ENCODE results near the gene SPTSSA. TPM values are rescaled to one million over a fixed set of nuclear protein-coding genes. Genes with fewer than 3 reads are reported as not detected.

SPTSSA gene
- total RNA-seq, 1 experiment from 2014 or later = 24.5 TPM

DNA sequence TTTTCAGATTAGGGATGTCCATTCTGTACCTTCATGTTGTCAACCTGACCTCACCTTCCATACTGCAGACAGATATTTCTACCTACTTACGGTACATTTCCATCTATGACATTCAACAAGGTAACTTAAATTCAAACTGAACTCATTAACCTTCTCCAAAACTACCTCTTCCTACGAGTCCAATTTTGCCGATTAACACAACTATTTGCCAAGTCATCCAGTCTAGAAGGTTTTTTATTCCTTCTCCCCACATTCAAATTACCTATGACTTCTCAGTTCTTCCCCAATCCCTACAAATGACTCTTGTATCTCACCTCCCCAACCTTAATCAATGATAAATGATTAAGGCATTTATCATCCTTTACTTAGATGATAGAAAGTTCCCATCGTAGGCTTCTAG lies 23.6 kb downstream of the SPTSSA start:
- H3K27ac Mint-ChIP-seq = peak overlapping the region; percentile 28; the same call in 1 of the 2 replicates
- ChIA-PET POLR2A (no interaction called here), CTCF (interaction anchor here (0.6 to 1.3 kb wide), 6 partner anchors 14 to 106 kb away, joined by 4 to 9 read pairs (median 5); no protein-coding TSS in a partner anchor)
- DNase-seq (ENCODE audit: low spot score) = no peak
- H3K27me3 Mint-ChIP-seq (ENCODE audit: low read depth) = no peaks in the 10 kb centered on the region
- no peaks in the 10 kb centered on the region for H3K9me3 Mint-ChIP-seq
- H3K4me3 Mint-ChIP-seq = no peak overlapping the region
- TF ChIP-seq USF1 (CRISPR knock-in tag; IDR thresholded peaks at IDR 0.05) (no peak), ZNF219 (CRISPR knock-in tag; IDR thresholded peaks at IDR 0.05; ENCODE audit: borderline replicate concordance) (no peak), ZNF425 (CRISPR knock-in tag; conservative IDR thresholded peaks at IDR 0.05) (no peak), ZNF138 (CRISPR knock-in tag; conservative IDR thresholded peaks at IDR 0.05) (no peak), SMAD4 (CRISPR knock-in tag; IDR thresholded peaks at IDR 0.05) (no peak), ZNF512 (CRISPR knock-in tag; IDR thresholded peaks at IDR 0.05; ENCODE audit: borderline replicate concordance) (no peak), CTCF (IDR thresholded peaks at IDR 0.05) (no peak)
- TF ChIP-seq, protein P1, sequence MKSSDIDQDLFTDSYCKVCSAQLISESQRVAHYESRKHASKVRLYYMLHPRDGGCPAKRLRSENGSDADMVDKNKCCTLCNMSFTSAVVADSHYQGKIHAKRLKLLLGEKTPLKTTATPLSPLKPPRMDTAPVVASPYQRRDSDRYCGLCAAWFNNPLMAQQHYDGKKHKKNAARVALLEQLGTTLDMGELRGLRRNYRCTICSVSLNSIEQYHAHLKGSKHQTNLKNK (CRISPR knock-in tag; IDR thresholded peaks at IDR 0.05) = no peak
- TF ChIP-seq, protein P2, sequence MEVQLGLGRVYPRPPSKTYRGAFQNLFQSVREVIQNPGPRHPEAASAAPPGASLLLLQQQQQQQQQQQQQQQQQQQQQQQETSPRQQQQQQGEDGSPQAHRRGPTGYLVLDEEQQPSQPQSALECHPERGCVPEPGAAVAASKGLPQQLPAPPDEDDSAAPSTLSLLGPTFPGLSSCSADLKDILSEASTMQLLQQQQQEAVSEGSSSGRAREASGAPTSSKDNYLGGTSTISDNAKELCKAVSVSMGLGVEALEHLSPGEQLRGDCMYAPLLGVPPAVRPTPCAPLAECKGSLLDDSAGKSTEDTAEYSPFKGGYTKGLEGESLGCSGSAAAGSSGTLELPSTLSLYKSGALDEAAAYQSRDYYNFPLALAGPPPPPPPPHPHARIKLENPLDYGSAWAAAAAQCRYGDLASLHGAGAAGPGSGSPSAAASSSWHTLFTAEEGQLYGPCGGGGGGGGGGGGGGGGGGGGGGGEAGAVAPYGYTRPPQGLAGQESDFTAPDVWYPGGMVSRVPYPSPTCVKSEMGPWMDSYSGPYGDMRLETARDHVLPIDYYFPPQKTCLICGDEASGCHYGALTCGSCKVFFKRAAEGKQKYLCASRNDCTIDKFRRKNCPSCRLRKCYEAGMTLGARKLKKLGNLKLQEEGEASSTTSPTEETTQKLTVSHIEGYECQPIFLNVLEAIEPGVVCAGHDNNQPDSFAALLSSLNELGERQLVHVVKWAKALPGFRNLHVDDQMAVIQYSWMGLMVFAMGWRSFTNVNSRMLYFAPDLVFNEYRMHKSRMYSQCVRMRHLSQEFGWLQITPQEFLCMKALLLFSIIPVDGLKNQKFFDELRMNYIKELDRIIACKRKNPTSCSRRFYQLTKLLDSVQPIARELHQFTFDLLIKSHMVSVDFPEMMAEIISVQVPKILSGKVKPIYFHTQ (CRISPR knock-in tag; IDR thresholded peaks at IDR 0.05) = no peak
- H3K36me3 Mint-ChIP-seq = peaks cover 5% of the 10 kb centered on the region
- no peak for ATAC-seq
- peaks cover 33% of the 10 kb centered on the region for H3K4me1 Mint-ChIP-seq

- Mint-ChIP-seq H3K4me1 (peaks cover 32% of the 10 kb centered on the region), H3K36me3 (peaks cover 3% of the 10 kb centered on the region), H3K27ac (no peak overlapping the region), H3K27me3 (ENCODE audit: low read depth) (no peaks in the 10 kb centered on the region), H3K4me3 (no peak overlapping the region), H3K9me3 (no peaks in the 10 kb centered on the region)
- POLR2A ChIA-PET = no interaction called here
- CTCF ChIA-PET = interaction anchor here (0.6 kb wide), 1 partner anchor 34 kb away, joined by 4 read pairs; no protein-coding TSS in a partner anchor
- DNase-seq (ENCODE audit: low spot score) = no peak
- no peak for ATAC-seq
- TF ChIP-seq, protein P3, sequence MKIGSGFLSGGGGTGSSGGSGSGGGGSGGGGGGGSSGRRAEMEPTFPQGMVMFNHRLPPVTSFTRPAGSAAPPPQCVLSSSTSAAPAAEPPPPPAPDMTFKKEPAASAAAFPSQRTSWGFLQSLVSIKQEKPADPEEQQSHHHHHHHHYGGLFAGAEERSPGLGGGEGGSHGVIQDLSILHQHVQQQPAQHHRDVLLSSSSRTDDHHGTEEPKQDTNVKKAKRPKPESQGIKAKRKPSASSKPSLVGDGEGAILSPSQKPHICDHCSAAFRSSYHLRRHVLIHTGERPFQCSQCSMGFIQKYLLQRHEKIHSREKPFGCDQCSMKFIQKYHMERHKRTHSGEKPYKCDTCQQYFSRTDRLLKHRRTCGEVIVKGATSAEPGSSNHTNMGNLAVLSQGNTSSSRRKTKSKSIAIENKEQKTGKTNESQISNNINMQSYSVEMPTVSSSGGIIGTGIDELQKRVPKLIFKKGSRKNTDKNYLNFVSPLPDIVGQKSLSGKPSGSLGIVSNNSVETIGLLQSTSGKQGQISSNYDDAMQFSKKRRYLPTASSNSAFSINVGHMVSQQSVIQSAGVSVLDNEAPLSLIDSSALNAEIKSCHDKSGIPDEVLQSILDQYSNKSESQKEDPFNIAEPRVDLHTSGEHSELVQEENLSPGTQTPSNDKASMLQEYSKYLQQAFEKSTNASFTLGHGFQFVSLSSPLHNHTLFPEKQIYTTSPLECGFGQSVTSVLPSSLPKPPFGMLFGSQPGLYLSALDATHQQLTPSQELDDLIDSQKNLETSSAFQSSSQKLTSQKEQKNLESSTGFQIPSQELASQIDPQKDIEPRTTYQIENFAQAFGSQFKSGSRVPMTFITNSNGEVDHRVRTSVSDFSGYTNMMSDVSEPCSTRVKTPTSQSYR (CRISPR knock-in tag; IDR thresholded peaks at IDR 0.05) = no peak
- TF ChIP-seq, protein P4, sequence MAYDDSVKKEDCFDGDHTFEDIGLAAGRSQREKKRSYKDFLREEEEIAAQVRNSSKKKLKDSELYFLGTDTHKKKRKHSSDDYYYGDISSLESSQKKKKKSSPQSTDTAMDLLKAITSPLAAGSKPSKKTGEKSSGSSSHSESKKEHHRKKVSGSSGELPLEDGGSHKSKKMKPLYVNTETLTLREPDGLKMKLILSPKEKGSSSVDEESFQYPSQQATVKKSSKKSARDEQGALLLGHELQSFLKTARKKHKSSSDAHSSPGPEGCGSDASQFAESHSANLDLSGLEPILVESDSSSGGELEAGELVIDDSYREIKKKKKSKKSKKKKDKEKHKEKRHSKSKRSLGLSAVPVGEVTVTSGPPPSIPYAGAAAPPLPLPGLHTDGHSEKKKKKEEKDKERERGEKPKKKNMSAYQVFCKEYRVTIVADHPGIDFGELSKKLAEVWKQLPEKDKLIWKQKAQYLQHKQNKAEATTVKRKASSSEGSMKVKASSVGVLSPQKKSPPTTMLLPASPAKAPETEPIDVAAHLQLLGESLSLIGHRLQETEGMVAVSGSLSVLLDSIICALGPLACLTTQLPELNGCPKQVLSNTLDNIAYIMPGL (CRISPR knock-in tag; IDR thresholded peaks at IDR 0.05) = no peak
- TF ChIP-seq MYBL2 (CRISPR knock-in tag; IDR thresholded peaks at IDR 0.05) (no peak), SOX15 (CRISPR knock-in tag; IDR thresholded peaks at IDR 0.05) (no peak), NR1H2 (CRISPR knock-in tag; IDR thresholded peaks at IDR 0.05) (no peak), GTF2I (CRISPR knock-in tag; conservative IDR thresholded peaks at IDR 0.05) (no peak), KAT7 (CRISPR knock-in tag; IDR thresholded peaks at IDR 0.05; ENCODE audit: borderline replicate concordance) (no peak), ZNF232 (CRISPR knock-in tag; IDR thresholded peaks at IDR 0.05) (no peak), ZNF219 (CRISPR knock-in tag; IDR thresholded peaks at IDR 0.05; ENCODE audit: borderline replicate concordance) (no peak), NFYB (CRISPR knock-in tag; conservative IDR thresholded peaks at IDR 0.05; ENCODE audit: low read depth) (no peak)
These were observed 24.3 kb downstream of the SPTSSA start for GRCh38 chr14:34437729-34438080.
